Ishikawa (cell line): ENCODE measurements around the gene IMMP1L.

Experiments used
- CREB1 ChIP-seq: IDR thresholded peaks from 2 replicates; pipeline ENCODE4 v1.6.1; 2012; ENCODE audit warnings: low read depth
- EP300 ChIP-seq: IDR thresholded peaks from 2 replicates; pipeline ENCODE4 v1.6.1; 2012; ENCODE audit warnings: borderline replicate concordance

- no peak for TF ChIP-seq EP300
- no peak for TF ChIP-seq CREB1
Observed at GRCh38 chr11:31422703-31423102, 86.7 kb downstream of the IMMP1L start.
